Esophagus squamous epithelium (tissue), 4 donors: ENCODE measurements around the gene LBP.

ENCODE experiments used
- POLR2A ChIP-seq, 4 donors: fragments of 450-650 bp; IDR thresholded peaks; one replicate each; pipeline ENCODE4 v1.6.1; 2017; ENCODE audit warnings: antibody characterized with exemption in 4 of 4, mild to moderate bottlenecking in 4 of 4, moderate library complexity in 3 of 4
- TF ChIP-seq, protein P1 (sequence below), 6 experiments: fragments of 450-650 bp in 4 of 6; fragments of 200-600 bp in 2 of 6; sonication (generic) in 2 of 6; IDR thresholded peaks; one replicate each; pipeline ENCODE4 v1.5.1; 2016 to 2019; ENCODE audit warnings: antibody characterized with exemption in 6 of 6, mild to moderate bottlenecking in 4 of 6, moderate library complexity in 4 of 6

DNA sequence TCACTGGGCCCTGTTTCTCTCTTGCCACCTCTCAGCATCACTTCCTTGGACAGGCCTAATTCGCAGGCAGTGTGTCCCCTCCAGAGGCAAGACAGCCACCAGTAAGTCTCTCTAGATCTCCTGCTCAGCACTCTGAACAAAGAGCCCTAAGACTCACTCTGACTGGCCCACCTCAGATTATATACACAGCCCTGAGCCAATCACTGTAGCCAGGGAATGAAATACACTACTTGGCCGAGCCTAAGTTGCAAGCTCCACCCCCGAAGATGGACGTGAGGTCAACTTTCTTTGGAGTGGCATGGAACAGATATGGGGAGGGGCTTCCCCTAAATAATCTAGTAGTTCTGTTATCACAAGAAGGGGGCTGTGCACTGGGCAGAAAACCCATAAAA is 38.2 kb upstream of the LBP start:
- TF ChIP-seq, protein P1, sequence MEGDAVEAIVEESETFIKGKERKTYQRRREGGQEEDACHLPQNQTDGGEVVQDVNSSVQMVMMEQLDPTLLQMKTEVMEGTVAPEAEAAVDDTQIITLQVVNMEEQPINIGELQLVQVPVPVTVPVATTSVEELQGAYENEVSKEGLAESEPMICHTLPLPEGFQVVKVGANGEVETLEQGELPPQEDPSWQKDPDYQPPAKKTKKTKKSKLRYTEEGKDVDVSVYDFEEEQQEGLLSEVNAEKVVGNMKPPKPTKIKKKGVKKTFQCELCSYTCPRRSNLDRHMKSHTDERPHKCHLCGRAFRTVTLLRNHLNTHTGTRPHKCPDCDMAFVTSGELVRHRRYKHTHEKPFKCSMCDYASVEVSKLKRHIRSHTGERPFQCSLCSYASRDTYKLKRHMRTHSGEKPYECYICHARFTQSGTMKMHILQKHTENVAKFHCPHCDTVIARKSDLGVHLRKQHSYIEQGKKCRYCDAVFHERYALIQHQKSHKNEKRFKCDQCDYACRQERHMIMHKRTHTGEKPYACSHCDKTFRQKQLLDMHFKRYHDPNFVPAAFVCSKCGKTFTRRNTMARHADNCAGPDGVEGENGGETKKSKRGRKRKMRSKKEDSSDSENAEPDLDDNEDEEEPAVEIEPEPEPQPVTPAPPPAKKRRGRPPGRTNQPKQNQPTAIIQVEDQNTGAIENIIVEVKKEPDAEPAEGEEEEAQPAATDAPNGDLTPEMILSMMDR (IDR thresholded peaks at IDR 0.05), result no peak
- no peak for TF ChIP-seq POLR2A (IDR thresholded peaks at IDR 0.05)
